H1 (cell line): ENCODE measurements around the gene GTF2F1. TPM values are rescaled to one million over a fixed set of nuclear protein-coding genes. Genes with fewer than 3 reads are reported as not detected.
A peak's percentile ranks its signal among the peaks of the same experiment; 100 is the strongest.

Source experiments
- CTCF ChIA-PET: fragments of 300-600 bp; sonication (Branson Sonifier 250); formaldehyde crosslinking; loops from one replicate; lab custom pipeline; 2021; ENCODE audit not compliant: partially characterized antibody; lab: Charles Lee
- POLR2A ChIA-PET: fragments of 300-600 bp; sonication (Branson Sonifier 250); formaldehyde crosslinking; loops from one replicate; lab custom pipeline; 2021; ENCODE audit warnings: inconsistent platforms; ENCODE audit not compliant: partially characterized antibody; lab: Charles Lee
- DNase-seq, 2 experiments: peaks; one replicate each; pipeline versions ENCODE4 v3.0.0 to v3.0.0-alpha.2; 2010 to 2022; ENCODE audit warnings: low spot score in 2 of 2, low read depth in 1 of 2, mixed read lengths in 1 of 2
- FAIRE-seq: peaks from 2 replicates; lab custom pipeline; 2011; peaks lifted over from hg19 to GRCh38; lab: Jason Lieb, UNC
- H2AFZ ChIP-seq: 2 replicates; pipeline ENCODE4 v1.8.1; 2012; ENCODE audit warnings: low read length, inconsistent platforms
- H2AK5ac ChIP-seq: 2 replicates; pipeline ENCODE4 v1.6.1; 2013; ENCODE audit warnings: low read depth, low read length
- H2BK120ac ChIP-seq: replicated peaks from 2 replicates; pipeline ENCODE3; 2013; ENCODE audit warnings: low read depth, low read length, inconsistent platforms
- H2BK12ac ChIP-seq: 2 replicates; pipeline ENCODE4 v1.6.1; 2013; ENCODE audit warnings: low read depth, low read length
- H2BK15ac ChIP-seq: 2 replicates; pipeline ENCODE4 v1.6.1; 2013; ENCODE audit warnings: low read length
- H2BK20ac ChIP-seq: 2 replicates; pipeline ENCODE4 v1.6.1; 2013; ENCODE audit warnings: low read length
- H2BK5ac ChIP-seq: 2 replicates; pipeline ENCODE4 v1.6.1; 2013; ENCODE audit warnings: low read depth, low read length
- H3K14ac ChIP-seq: 2 replicates; pipeline ENCODE4 v1.6.1; 2013; ENCODE audit warnings: inconsistent platforms; ENCODE audit not compliant: insufficient read length
- H3K18ac ChIP-seq: 2 replicates; pipeline ENCODE4 v1.6.1; 2013; ENCODE audit warnings: low read length; ENCODE audit errors: extremely low read depth
- H3K23ac ChIP-seq: 2 replicates; pipeline ENCODE4 v1.6.1; 2013; ENCODE audit warnings: inconsistent platforms; ENCODE audit not compliant: insufficient read length
- H3K23me2 ChIP-seq: 2 replicates; pipeline ENCODE4 v1.6.1; 2013; ENCODE audit warnings: low read depth, low read length
- H3K27ac ChIP-seq: 2 replicates; pipeline ENCODE4 v1.6.1; 2011; ENCODE audit warnings: low read depth, low read length, inconsistent platforms
- H3K27me3 ChIP-seq, 4 experiments: replicated peaks in 1 of 4; 1 replicate in 1 of 4; 2 replicates in 3 of 4; pipeline versions ENCODE4 v1.6.1 to v1.8.1; 2011 to 2013; ENCODE audit warnings: low read length in 3 of 4, mild to moderate bottlenecking in 3 of 4, inconsistent platforms in 2 of 4, mixed read lengths in 2 of 4, moderate library complexity in 1 of 4; ENCODE audit not compliant: control insufficient read depth in 3 of 4, insufficient read depth in 3 of 4; ENCODE audit errors: extremely low read depth in 1 of 4
- H3K36me3 ChIP-seq, 4 experiments: 2 replicates each; pipeline versions ENCODE4 v1.6.1 to v1.8.1; 2011 to 2013; ENCODE audit warnings: mild to moderate bottlenecking in 4 of 4, low read length in 3 of 4, moderate library complexity in 2 of 4, control low read depth in 1 of 4, inconsistent platforms in 1 of 4; ENCODE audit not compliant: insufficient read depth in 4 of 4, control insufficient read depth in 2 of 4
- H3K4ac ChIP-seq: replicated peaks from 2 replicates; pipeline ENCODE3; 2013; ENCODE audit warnings: low read length, low read depth, mixed read lengths, inconsistent platforms; ENCODE audit not compliant: insufficient read length
- H3K4me1 ChIP-seq, 4 experiments: replicated peaks in 1 of 4; 1 replicate in 1 of 4; 2 replicates in 3 of 4; pipeline versions ENCODE4 v1.6.1 to v1.8.1; 2011 to 2013; ENCODE audit warnings: low read length in 3 of 4, inconsistent platforms in 2 of 4, mixed read lengths in 1 of 4; ENCODE audit not compliant: insufficient read depth in 4 of 4, control insufficient read depth in 3 of 4
- H3K4me2 ChIP-seq, 2 experiments: 2 replicates each; pipeline versions ENCODE4 v1.6.1 to v1.8.1; 2011 to 2013; ENCODE audit warnings: low read depth in 2 of 2, low read length in 2 of 2, control low read depth in 1 of 2, inconsistent platforms in 1 of 2, mild to moderate bottlenecking in 1 of 2; ENCODE audit not compliant: insufficient read depth in 1 of 2
- H3K4me3 ChIP-seq, 4 experiments: fragments of 200-600, 300-600 bp in 1 of 4; sonication (generic), shearing (Covaris generic), sonication (Bioruptor Twin) in 1 of 4; 2 replicates each; pipeline versions ENCODE4 v1.5.1 to v1.8.1; 2011 to 2016; ENCODE audit warnings: low read length in 4 of 4, low read depth in 3 of 4, control low read depth in 2 of 4, inconsistent platforms in 2 of 4, mild to moderate bottlenecking in 2 of 4, mixed read lengths in 1 of 4, moderate library complexity in 1 of 4; ENCODE audit not compliant: insufficient read depth in 2 of 4; ENCODE audit errors: extremely low read depth in 1 of 4
- H3K56ac ChIP-seq: replicated peaks from 2 replicates; pipeline ENCODE3; 2013; ENCODE audit warnings: low read depth, mild to moderate bottlenecking, mixed read lengths, low read length, inconsistent platforms; ENCODE audit not compliant: insufficient read length
- H3K79me1 ChIP-seq: 2 replicates; pipeline ENCODE4 v1.6.1; 2013; ENCODE audit warnings: low read depth, low read length, control low read depth
- H3K79me2 ChIP-seq, 2 experiments: 2 replicates each; pipeline versions ENCODE4 v1.6.1 to v1.8.1; 2012 to 2013; ENCODE audit warnings: low read length in 2 of 2, mild to moderate bottlenecking in 2 of 2, inconsistent platforms in 1 of 2; ENCODE audit not compliant: insufficient read depth in 2 of 2, control insufficient read depth in 1 of 2
- H3K9ac ChIP-seq, 4 experiments: replicated peaks in 1 of 4; 1 replicate in 1 of 4; 2 replicates in 3 of 4; pipeline versions ENCODE4 v1.6.1 to v1.8.1; 2011 to 2013; ENCODE audit warnings: low read depth in 3 of 4, low read length in 3 of 4, control low read depth in 2 of 4, mild to moderate bottlenecking in 2 of 4, moderate library complexity in 2 of 4, inconsistent platforms in 1 of 4; ENCODE audit errors: extremely low read depth in 1 of 4
- H3K9me3 ChIP-seq, 2 experiments: 2 replicates each; pipeline versions ENCODE4 v1.6.1 to v1.8.1; 2012 to 2013; ENCODE audit warnings: mild to moderate bottlenecking in 2 of 2, moderate library complexity in 2 of 2, control low read depth in 1 of 2, inconsistent platforms in 1 of 2, low read depth in 1 of 2, low read length in 1 of 2, mixed read lengths in 1 of 2; ENCODE audit not compliant: insufficient read depth in 2 of 2
- H4K20me1 ChIP-seq, 2 experiments: replicated peaks in 1 of 2; 2 replicates each; pipeline versions ENCODE3 to v1.8.1; 2011 to 2013; ENCODE audit warnings: inconsistent platforms in 2 of 2, low read length in 2 of 2, mild to moderate bottlenecking in 1 of 2; ENCODE audit not compliant: insufficient read depth in 2 of 2, control insufficient read depth in 1 of 2
- H4K5ac ChIP-seq: 2 replicates; pipeline ENCODE4 v1.6.1; 2013; ENCODE audit warnings: low read length, low read depth, mixed read lengths, inconsistent platforms; ENCODE audit not compliant: insufficient read length
- H4K8ac ChIP-seq: 2 replicates; pipeline ENCODE4 v1.8.0; 2013; ENCODE audit warnings: mild to moderate bottlenecking, moderate library complexity, low read length, inconsistent platforms; ENCODE audit not compliant: insufficient read depth; ENCODE audit errors: extremely low read depth
- H4K91ac ChIP-seq: replicated peaks from 2 replicates; pipeline ENCODE3; 2013; ENCODE audit warnings: low read length, mixed read lengths, inconsistent platforms; ENCODE audit not compliant: insufficient read length
- ASH2L ChIP-seq: fragments of 200-600, 300-600 bp; sonication (generic); IDR thresholded peaks from one replicate; pipeline ENCODE4 v1.7.1; 2017; ENCODE audit warnings: low read length
- BRCA1 ChIP-seq: IDR thresholded peaks from 2 replicates; pipeline ENCODE4 v1.6.1; 2012; ENCODE audit warnings: low read depth, low read length, improper control_type of control experiment
- CTBP2 ChIP-seq: IDR thresholded peaks from 2 replicates; pipeline ENCODE4 v1.7.0; 2011; ENCODE audit warnings: borderline replicate concordance, mild to moderate bottlenecking, moderate library complexity, mixed read lengths, low read length; ENCODE audit not compliant: insufficient read depth, insufficient read length
- EZH2 ChIP-seq: fragments of 200-600 bp; sonication (generic); IDR thresholded peaks from 2 replicates; pipeline ENCODE4 v1.7.1; 2012; ENCODE audit warnings: low read depth, mild to moderate bottlenecking, moderate library complexity, low read length, inconsistent platforms; ENCODE audit not compliant: severe bottlenecking
- KDM4A ChIP-seq: IDR thresholded peaks from one replicate; pipeline ENCODE4 v1.7.1; 2012; ENCODE audit warnings: low read depth, mild to moderate bottlenecking, moderate library complexity, low read length, inconsistent platforms; ENCODE audit not compliant: severe bottlenecking
- POLR2AphosphoS5 ChIP-seq: IDR thresholded peaks from 2 replicates; pipeline ENCODE4 v1.6.1; 2011; ENCODE audit warnings: low read depth, low read length
- POU5F1 ChIP-seq: IDR thresholded peaks from 2 replicates; pipeline ENCODE4 v1.6.1; 2011; ENCODE audit warnings: low read depth, mild to moderate bottlenecking, low read length, moderate library complexity
- RNF2 ChIP-seq: fragments of 200-900, 300-1000 bp; sonication (generic); IDR thresholded peaks from 2 replicates; pipeline ENCODE4 v1.7.1; 2016; ENCODE audit warnings: borderline replicate concordance, low read depth, mild to moderate bottlenecking, antibody characterized with exemption, low read length; ENCODE audit not compliant: poor library complexity, severe bottlenecking; ENCODE audit errors: missing control alignments
- SIRT6 ChIP-seq: IDR thresholded peaks from one replicate; pipeline ENCODE4 v1.7.1; 2012; ENCODE audit warnings: low read length, inconsistent platforms
- SP4 ChIP-seq: IDR thresholded peaks from 2 replicates; pipeline ENCODE4 v1.6.1; 2012; ENCODE audit warnings: low read length, inconsistent platforms
- TAF1 ChIP-seq: IDR thresholded peaks from 2 replicates; pipeline ENCODE4 v1.6.1; 2011; ENCODE audit warnings: mild to moderate bottlenecking, low read depth, low read length
- TBP ChIP-seq: IDR thresholded peaks from 2 replicates; pipeline ENCODE4 v1.6.1; 2011; ENCODE audit warnings: low read depth, low read length, improper control_type of control experiment
- TCF12 ChIP-seq: IDR thresholded peaks from 2 replicates; pipeline ENCODE4 v1.6.1; 2011; ENCODE audit warnings: low read depth, mild to moderate bottlenecking, low read length
- WGBS, 2 experiments: shearing (Covaris generic) in 1 of 2; methylation state at CpG; one replicate each; pipeline versions ENCODE4 v1.1.6 to v1.1.7; 2013 to 2015; ENCODE audit warnings: low lambda C conversion rate in 2 of 2, mixed read lengths in 2 of 2, inconsistent platforms in 1 of 2, low coverage in 1 of 2, missing lambda C conversion rate in 1 of 2; ENCODE audit not compliant: insufficient replicate concordance in 2 of 2, insufficient coverage in 1 of 2, insufficient read length in 1 of 2; ENCODE audit errors: extremely low coverage in 1 of 2, missing lambda C conversion rate in 1 of 2; 5-methylcytosine and 5-hydroxymethylcytosine counted together
- polyA plus RNA-seq, 7 experiments: library from polyadenylated mRNA; depleted of rRNA in 3 of 7; stranded (reverse) in 5 of 7; unstranded in 2 of 7; fragments of >200 nt in 5 of 7; fragments of 200-250 nt in 2 of 7; gene quantifications; 1 replicate in 5 of 7; 2 replicates in 1 of 7; 4 replicates in 1 of 7; pipeline versions ENCODE4 v1.2.1 to v1.2.3, GENCODE V29; 2011 to 2013; ENCODE audit warnings: missing spikeins in 2 of 7, mixed read lengths in 2 of 7
- total RNA-seq: library from RNA; stranded (reverse); fragmentation: NEBNext Ultra II Directional; extraction: Animal tissue kit (Norgen Biotek cat#: 25700); gene quantifications from 2 replicates; pipeline ENCODE4 v1.2.1, GENCODE V29; 2021

GTF2F1 gene
- total and polyA plus RNA-seq, 2 of the 8 experiments (the other 6 are each of a cell fraction or from before 2014, with no cell fraction given), result 29.3 to 56.3 TPM

DNA sequence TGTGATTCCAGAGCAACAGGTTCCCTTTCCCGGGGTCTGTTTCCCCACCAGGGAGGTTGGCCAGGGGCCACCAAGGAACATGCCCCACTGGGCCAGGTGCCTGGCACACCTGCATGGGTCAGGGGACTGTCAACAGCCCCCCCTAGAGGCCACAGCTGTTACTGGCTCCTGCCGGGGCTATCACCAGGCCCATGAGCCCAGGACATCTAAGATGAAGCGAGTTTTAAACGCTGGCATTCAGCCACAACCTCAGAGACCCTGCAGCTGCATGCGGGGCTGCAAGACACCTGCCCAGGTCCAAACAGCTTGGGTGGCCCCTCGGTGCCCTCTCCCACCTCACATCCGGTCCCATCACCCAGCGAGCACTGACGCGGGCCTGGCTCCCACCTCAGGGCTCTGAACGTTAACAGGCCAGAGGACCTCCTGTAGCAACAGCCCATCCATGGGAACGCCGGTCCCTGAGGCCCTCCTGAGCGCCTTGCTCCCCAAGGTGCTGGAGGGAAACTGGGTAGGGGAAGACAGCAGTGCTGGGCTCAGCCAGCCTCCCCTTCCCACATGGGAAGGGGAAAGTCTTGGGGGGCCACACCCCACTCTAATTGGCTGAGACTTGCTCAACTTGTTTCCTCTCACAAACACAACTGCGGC lies 19.6 kb upstream of the GTF2F1 start:
- H3K4me1 ChIP-seq, result peaks cover 0 to 12% (median 6%) of the 10 kb centered on the region in 4 experiments; a peak in 6 of 7 replicates
- peak; percentile 57 for FAIRE-seq
- no peak overlapping the region for H4K91ac ChIP-seq
- peak; percentile 57 to 90 for DNase-seq
- H3K79me2 ChIP-seq, result 0 out of 4 replicates have a peak, but pooled peaks cover 0 to 5% of the 10 kb centered on the region in 2 experiments
- H2BK20ac ChIP-seq, result no peak overlapping the region
- CTCF ChIA-PET, result interaction anchor here (0.7 to 2.7 kb wide), 8 partner anchors 9 to 287 kb away, joined by 3 to 11 read pairs (median 3); partner anchors contain the start of gene PSPN
- POLR2A ChIA-PET, result interaction anchor here (0.9 to 3.3 kb wide), 6 partner anchors 7 to 20 kb away, joined by 3 to 20 read pairs (median 6); partner anchors contain the start of genes GTF2F1 and KHSRP
- H2BK120ac ChIP-seq, result no peak overlapping the region
- no peak overlapping the region for H4K5ac ChIP-seq
- H3K23ac ChIP-seq, result no peak overlapping the region
- WGBS, 2 experiments, result 67% methylated on average over 15 of the region's 15 CpGs; no CpG with 5 or more reads in 1 of the 2 experiments
- 0 out of 4 replicates have a peak overlapping the region, but pooled peaks of 1 of the 2 experiments have one; percentile 15 for H3K4me2 ChIP-seq
- H3K36me3 ChIP-seq, result peaks cover 16 to 43% (median 31%) of the 10 kb centered on the region in 4 experiments
- H3K56ac ChIP-seq, result no peak overlapping the region
- H3K14ac ChIP-seq, result no peak overlapping the region
- peak overlapping the region; percentile 37 for H3K27ac ChIP-seq
- no peak overlapping the region for H3K9ac ChIP-seq
- H4K8ac ChIP-seq, result peak overlapping the region; percentile 29; the same call in 1 of the 2 replicates
- peaks cover 4% of the 10 kb centered on the region; the same call in 1 of the 2 replicates for H3K79me1 ChIP-seq
- no peak overlapping the region for H3K18ac ChIP-seq
- H2BK12ac ChIP-seq, result no peak overlapping the region
- H3K9me3 ChIP-seq, result no peaks in the 10 kb centered on the region
- peaks cover 6 to 22% of the 10 kb centered on the region in 2 experiments for H4K20me1 ChIP-seq
- no peaks in the 10 kb centered on the region for H3K23me2 ChIP-seq
- no peak overlapping the region for H3K4ac ChIP-seq
- H2BK5ac ChIP-seq, result peak overlapping the region; percentile 73; the same call in 1 of the 2 replicates
- no peak overlapping the region for H2AFZ ChIP-seq
- no peak overlapping the region for H2BK15ac ChIP-seq
- H2AK5ac ChIP-seq, result no peak overlapping the region
- H3K27me3 ChIP-seq, result no peaks in the 10 kb centered on the region
- no peak overlapping the region for H3K4me3 ChIP-seq
- no peak for TF ChIP-seq ASH2L
- peak; percentile 89; the same call in 1 of the 2 replicates for TF ChIP-seq TCF12
- TF ChIP-seq EZH2, result no peak
- no peak for TF ChIP-seq BRCA1
- TF ChIP-seq KDM4A, result no peak
- TF ChIP-seq SP4, result no peak
- TF ChIP-seq TAF1, result no peak
- no peak for TF ChIP-seq POU5F1
- no peak for TF ChIP-seq RNF2
- TF ChIP-seq CTBP2, result no peak
- peak; percentile 68 for TF ChIP-seq POLR2AphosphoS5
- TF ChIP-seq TBP, result no peak
- TF ChIP-seq SIRT6, result no peak
